Hepatocyte (in vitro differentiated cells): Measurements from ENCODE around the gene STAT5B. TPM values are rescaled to one million over a fixed set of nuclear protein-coding genes. Genes with fewer than 3 reads are reported as not detected.
A peak's percentile ranks its signal among the peaks of the same experiment; 100 is the strongest.

Experiments used
- DNase-seq: peaks from one replicate; pipeline ENCODE4 v3.0.0-alpha.2; 2016; ENCODE audit warnings: low spot score
- H2AFZ ChIP-seq: fragments of 200-600 bp; sonication (generic); 2 replicates; pipeline ENCODE4 v1.6.0; 2016; ENCODE audit warnings: antibody characterized with exemption, mild to moderate bottlenecking
- H3K27ac ChIP-seq: fragments of 200-600 bp; sonication (generic); 2 replicates; pipeline ENCODE4 v1.5.1; 2016; ENCODE audit warnings: mild to moderate bottlenecking
- H3K27me3 ChIP-seq: fragments of 200-600 bp; sonication (generic); 2 replicates; pipeline ENCODE4 v1.6.1; 2016
- H3K36me3 ChIP-seq: fragments of 200-600 bp; sonication (generic); replicated peaks from 2 replicates; pipeline ENCODE4 v1.5.1; 2016; ENCODE audit warnings: low read depth; ENCODE audit not compliant: insufficient read depth
- H3K4me1 ChIP-seq: fragments of 200-600 bp; sonication (generic); 2 replicates; pipeline ENCODE4 v1.5.1; 2016; ENCODE audit warnings: mild to moderate bottlenecking, moderate library complexity; ENCODE audit not compliant: insufficient read depth
- H3K4me2 ChIP-seq: fragments of 200-600 bp; sonication (generic); 2 replicates; pipeline ENCODE4 v1.6.0; 2016
- H3K4me3 ChIP-seq: fragments of 200-600 bp; sonication (generic); 2 replicates; pipeline ENCODE4 v1.5.1; 2016; ENCODE audit warnings: mild to moderate bottlenecking
- H3K79me2 ChIP-seq: fragments of 200-600 bp; sonication (generic); 2 replicates; pipeline ENCODE4 v1.6.0; 2017; ENCODE audit warnings: mild to moderate bottlenecking
- H3K9me2 ChIP-seq: fragments of 200-600 bp; sonication (generic); replicated peaks from 2 replicates; pipeline ENCODE4 v1.6.0; 2017; ENCODE audit warnings: mild to moderate bottlenecking; ENCODE audit not compliant: insufficient read depth
- H3K9me3 ChIP-seq: fragments of 200-600 bp; sonication (generic); 2 replicates; pipeline ENCODE4 v1.5.1; 2016; ENCODE audit warnings: low read depth, mild to moderate bottlenecking
- H4K20me1 ChIP-seq: fragments of 200-600 bp; sonication (generic); 2 replicates; pipeline ENCODE4 v1.6.0; 2016; ENCODE audit warnings: mild to moderate bottlenecking; ENCODE audit not compliant: insufficient read depth, poor library complexity, severe bottlenecking
- CTCF ChIP-seq: fragments of 200-600 bp; sonication (generic); IDR thresholded peaks from 2 replicates; pipeline ENCODE4 v1.5.1; 2016; ENCODE audit warnings: antibody characterized with exemption, mild to moderate bottlenecking; ENCODE audit not compliant: poor library complexity
- EZH2 ChIP-seq: fragments of 200-600 bp; sonication (generic); IDR thresholded peaks from 2 replicates; pipeline ENCODE4 v1.6.1; 2016; ENCODE audit warnings: antibody characterized with exemption, mild to moderate bottlenecking, borderline replicate concordance
- EZH2phosphoT487 ChIP-seq: fragments of 200-600 bp; sonication (generic); IDR thresholded peaks from one replicate; pipeline ENCODE4 v1.6.1; 2018; ENCODE audit warnings: antibody characterized with exemption, mild to moderate bottlenecking, low read depth, moderate library complexity; ENCODE audit not compliant: unreplicated experiment, severe bottlenecking
- WGBS: methylation state at CpG from one replicate; pipeline ENCODE4 v1.1.6; 2016; ENCODE audit warnings: low lambda C conversion rate; ENCODE audit errors: missing lambda C conversion rate; 5-methylcytosine and 5-hydroxymethylcytosine counted together
- polyA plus RNA-seq: library from polyadenylated mRNA; unstranded; fragments of >200 nt; fragmentation: Nextera tagmentation; extraction: Ambion mirVana; gene quantifications from 2 replicates; pipeline ENCODE4 v1.2.1, GENCODE V29; 2016
- total RNA-seq: library from RNA; depleted of rRNA; stranded (reverse); fragments of >200 nt; gene quantifications from 2 replicates; pipeline ENCODE4 v1.2.3, GENCODE V29; 2014

STAT5B gene
- total and polyA plus RNA-seq, 2 experiments from 2014 or later: 25.7 to 26.0 TPM

- no peaks in the 10 kb centered on the region for H4K20me1 ChIP-seq
- no peak overlapping the region for H3K4me3 ChIP-seq
- no peaks in the 10 kb centered on the region for H3K9me3 ChIP-seq
- H3K27ac ChIP-seq: no peak overlapping the region
- no peak overlapping the region for H3K4me2 ChIP-seq
- H3K36me3 ChIP-seq: no peaks in the 10 kb centered on the region
- H3K27me3 ChIP-seq: no peaks in the 10 kb centered on the region
- peaks cover 1% of the 10 kb centered on the region for H3K4me1 ChIP-seq
- no peak overlapping the region for H2AFZ ChIP-seq
- no peaks in the 10 kb centered on the region for H3K9me2 ChIP-seq
- no peak for TF ChIP-seq EZH2phosphoT487
- no peak for TF ChIP-seq CTCF
- TF ChIP-seq EZH2: no peak
- DNase-seq: no peak
- 84% methylated on average over 4 of the region's 4 CpGs for WGBS
- peaks cover 7% of the 10 kb centered on the region for H3K79me2 ChIP-seq
These were observed 3.8 kb upstream of the STAT5B start for GRCh38 chr17:42279776-42280630.

- H3K4me1 ChIP-seq: peaks cover 14% of the 10 kb centered on the region
- H3K9me3 ChIP-seq: no peaks in the 10 kb centered on the region
- no peak for TF ChIP-seq EZH2phosphoT487
- TF ChIP-seq CTCF: no peak
- TF ChIP-seq EZH2: no peak
- DNase-seq: no peak
- H3K4me3 ChIP-seq: no peak overlapping the region
- H2AFZ ChIP-seq: no peak overlapping the region
- no peak overlapping the region for H3K27ac ChIP-seq
- H3K4me2 ChIP-seq: peak overlapping the region; percentile 98
- peaks cover 34% of the 10 kb centered on the region for H3K79me2 ChIP-seq
- no peaks in the 10 kb centered on the region for H3K27me3 ChIP-seq
- H3K9me2 ChIP-seq: no peaks in the 10 kb centered on the region
- H4K20me1 ChIP-seq: no peaks in the 10 kb centered on the region
- no peaks in the 10 kb centered on the region for H3K36me3 ChIP-seq
- WGBS: 68% methylated on average over 6 of the region's 6 CpGs
These were observed 1.1 kb upstream of the STAT5B start for GRCh38 chr17:42277342-42277712.

GRCh38 chr17:42276609-42277341, 584 bp upstream of the STAT5B start:
- H3K27ac ChIP-seq: peak overlapping the region; percentile 96
- H3K36me3 ChIP-seq: no peaks in the 10 kb centered on the region
- H3K4me2 ChIP-seq: peak overlapping the region; percentile 98
- no peaks in the 10 kb centered on the region for H4K20me1 ChIP-seq
- H3K4me1 ChIP-seq: peaks cover 17% of the 10 kb centered on the region
- WGBS: 4% methylated on average over 24 of the region's 44 CpGs
- H3K9me2 ChIP-seq: no peaks in the 10 kb centered on the region
- no peaks in the 10 kb centered on the region for H3K27me3 ChIP-seq
- H3K9me3 ChIP-seq: no peaks in the 10 kb centered on the region
- H3K79me2 ChIP-seq: peaks cover 39% of the 10 kb centered on the region
- peak overlapping the region; percentile 89 for H3K4me3 ChIP-seq
- H2AFZ ChIP-seq: peak overlapping the region; percentile 97
- DNase-seq: peak; percentile 86
- no peak for TF ChIP-seq EZH2
- no peak for TF ChIP-seq CTCF
- TF ChIP-seq EZH2phosphoT487: no peak
